Panc1 (cell line): ENCODE results near the gene CHTF8. TPM values are rescaled to one million over a fixed set of nuclear protein-coding genes. Genes with fewer than 3 reads are reported as not detected.

ENCODE experiments used
- ATAC-seq: fragments of 200-7000 bp; cut with Tn5 transposase; 2 replicates; pipeline ENCODE4 v1.9.1; 2020; ENCODE audit warnings: mild to moderate bottlenecking, moderate library complexity
- BruUV-seq: library from RNA; stranded (reverse); fragments of 400-500 nt; replicated peaks from 2 replicates; lab custom pipeline; 2021; lab: Mats Ljungman, UMichigan
- CTCF ChIA-PET: fragments of 300-600 bp; sonication (Branson Sonifier 250); formaldehyde crosslinking; loops from one replicate; lab custom pipeline; 2022; ENCODE audit warnings: antibody characterized with exemption; lab: Charles Lee
- POLR2A ChIA-PET: fragments of 300-600 bp; sonication (Branson Sonifier 250); formaldehyde crosslinking; loops from one replicate; lab custom pipeline; 2022; ENCODE audit warnings: antibody characterized with exemption; lab: Charles Lee
- DNase-seq: peaks from one replicate; pipeline ENCODE4 v3.0.0-alpha.2; 2010; ENCODE audit warnings: low read depth, low spot score
- H3K27ac ChIP-seq: 2 replicates; pipeline ENCODE4 v1.5.1; 2011; ENCODE audit warnings: mild to moderate bottlenecking, low read length, inconsistent platforms
- H3K27me3 ChIP-seq: fragments of 200-500 bp; sonication (Bioruptor generic); 2 replicates; pipeline ENCODE4 v1.6.0; 2014; ENCODE audit warnings: low read length, inconsistent platforms; ENCODE audit not compliant: control insufficient read depth, insufficient read depth
- H3K36me3 ChIP-seq: fragments of 200-500 bp; sonication (Bioruptor generic); 2 replicates; pipeline ENCODE4 v1.5.1; 2014; ENCODE audit warnings: inconsistent platforms, mild to moderate bottlenecking, low read length, moderate library complexity; ENCODE audit not compliant: control insufficient read depth, insufficient read depth
- H3K4me1 ChIP-seq: 2 replicates; pipeline ENCODE4 v1.5.1; 2011; ENCODE audit warnings: inconsistent platforms, mild to moderate bottlenecking, low read length, moderate library complexity; ENCODE audit not compliant: control insufficient read depth, insufficient read depth
- H3K4me3 ChIP-seq, 2 experiments: 2 replicates each; pipeline ENCODE4 v1.5.1; 2011 to 2012; ENCODE audit warnings: low read depth in 2 of 2, low read length in 2 of 2, mild to moderate bottlenecking in 2 of 2, inconsistent platforms in 1 of 2, moderate library complexity in 1 of 2
- H3K9me3 ChIP-seq: fragments of 200-500 bp; sonication (Bioruptor generic); 2 replicates; pipeline ENCODE4 v1.5.1; 2014; ENCODE audit warnings: low read depth, mild to moderate bottlenecking, inconsistent platforms, low read length, moderate library complexity; ENCODE audit not compliant: control insufficient read depth, insufficient read depth
- POLR2AphosphoS5 ChIP-seq: IDR thresholded peaks from 2 replicates; pipeline ENCODE4 v1.6.1; 2012; ENCODE audit warnings: mild to moderate bottlenecking, low read depth, low read length, moderate library complexity
- SIN3A ChIP-seq: IDR thresholded peaks from 2 replicates; pipeline ENCODE4 v1.6.1; 2012; ENCODE audit warnings: low read depth, mild to moderate bottlenecking, low read length, moderate library complexity, borderline replicate concordance; ENCODE audit not compliant: insufficient read depth
- TCF7L2 ChIP-seq: IDR thresholded peaks from 2 replicates; pipeline ENCODE4 v1.6.1; 2011; ENCODE audit warnings: mild to moderate bottlenecking, low read depth, low read length, inconsistent platforms
- in situ Hi-C: cut with HindIII; loops from 2 replicates; pipeline ENCODE4 v1.10.0; 2016; ENCODE audit warnings: low sequenced_read_pairs, low pct_unique_long_range_greater_than_20kb
- intact Hi-C: fragments of 100-400 bp; cut with micrococcal nuclease; formaldehyde crosslinking; loops from one replicate; pipeline ENCODE4 v1.10.0; 2022; ENCODE audit not compliant: unreplicated experiment
- total RNA-seq: library from RNA; stranded (reverse); gene quantifications from one replicate; pipeline ENCODE4 v1.2.1, GENCODE V29; 2021; ENCODE audit not compliant: unreplicated experiment
- TF ChIP-seq, protein P1 (sequence below): fragments of 450-650 bp; IDR thresholded peaks from 2 replicates; pipeline ENCODE4 v1.5.1; 2017; ENCODE audit warnings: mild to moderate bottlenecking
- TF ChIP-seq, protein P2 (sequence below), 2 experiments: IDR thresholded peaks; 2 replicates each; pipeline ENCODE4 v1.6.1; 2011 to 2012; ENCODE audit warnings: low read depth in 2 of 2, control low read depth in 1 of 2, low read length in 1 of 2, mild to moderate bottlenecking in 1 of 2, moderate library complexity in 1 of 2; ENCODE audit not compliant: insufficient read depth in 1 of 2

Gene CHTF8
- total RNA-seq, 1 experiment from 2014 or later, result 116 TPM

DNA sequence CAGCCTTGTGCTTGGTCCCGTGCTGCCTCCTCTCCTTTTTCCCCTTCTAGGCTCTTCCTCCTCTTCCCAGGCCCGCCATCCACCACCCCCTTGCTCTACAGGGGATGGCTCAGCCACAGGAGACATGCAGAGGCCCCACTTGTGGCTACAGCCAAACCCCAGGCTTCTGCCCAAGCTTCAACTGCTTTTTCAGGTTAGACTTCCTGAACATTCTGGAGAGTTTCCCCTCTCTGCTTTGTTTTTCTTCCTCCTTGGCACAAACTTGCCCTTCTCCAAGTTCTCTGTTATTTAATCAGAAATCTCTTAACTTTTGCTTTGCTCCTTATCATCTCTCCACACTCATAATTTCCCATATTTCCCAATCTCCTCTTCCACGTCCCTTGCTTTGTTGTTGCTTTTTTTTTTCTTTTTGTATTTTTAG, 45.2 kb downstream of the CHTF8 start:
- H3K4me3 ChIP-seq, result no peak overlapping the region
- intact Hi-C loops (no loop called here), in situ Hi-C loops (no loop called here)
- DNase-seq (no peak), ATAC-seq (no peak)
- ChIA-PET POLR2A (no interaction called here), CTCF (no interaction called here)
- no peaks in the 10 kb centered on the region for H3K36me3 ChIP-seq
- no TSS peak for BruUV-seq
- no peaks in the 10 kb centered on the region for H3K9me3 ChIP-seq
- no peaks in the 10 kb centered on the region for H3K27me3 ChIP-seq
- TF ChIP-seq POLR2AphosphoS5 (no peak), TCF7L2 (no peak)
- TF ChIP-seq, protein P1, sequence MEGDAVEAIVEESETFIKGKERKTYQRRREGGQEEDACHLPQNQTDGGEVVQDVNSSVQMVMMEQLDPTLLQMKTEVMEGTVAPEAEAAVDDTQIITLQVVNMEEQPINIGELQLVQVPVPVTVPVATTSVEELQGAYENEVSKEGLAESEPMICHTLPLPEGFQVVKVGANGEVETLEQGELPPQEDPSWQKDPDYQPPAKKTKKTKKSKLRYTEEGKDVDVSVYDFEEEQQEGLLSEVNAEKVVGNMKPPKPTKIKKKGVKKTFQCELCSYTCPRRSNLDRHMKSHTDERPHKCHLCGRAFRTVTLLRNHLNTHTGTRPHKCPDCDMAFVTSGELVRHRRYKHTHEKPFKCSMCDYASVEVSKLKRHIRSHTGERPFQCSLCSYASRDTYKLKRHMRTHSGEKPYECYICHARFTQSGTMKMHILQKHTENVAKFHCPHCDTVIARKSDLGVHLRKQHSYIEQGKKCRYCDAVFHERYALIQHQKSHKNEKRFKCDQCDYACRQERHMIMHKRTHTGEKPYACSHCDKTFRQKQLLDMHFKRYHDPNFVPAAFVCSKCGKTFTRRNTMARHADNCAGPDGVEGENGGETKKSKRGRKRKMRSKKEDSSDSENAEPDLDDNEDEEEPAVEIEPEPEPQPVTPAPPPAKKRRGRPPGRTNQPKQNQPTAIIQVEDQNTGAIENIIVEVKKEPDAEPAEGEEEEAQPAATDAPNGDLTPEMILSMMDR, result no peak
- H3K27ac ChIP-seq, result no peak overlapping the region
- H3K4me1 ChIP-seq, result peaks cover 13% of the 10 kb centered on the region; the same call in 1 of the 2 replicates

DNA sequence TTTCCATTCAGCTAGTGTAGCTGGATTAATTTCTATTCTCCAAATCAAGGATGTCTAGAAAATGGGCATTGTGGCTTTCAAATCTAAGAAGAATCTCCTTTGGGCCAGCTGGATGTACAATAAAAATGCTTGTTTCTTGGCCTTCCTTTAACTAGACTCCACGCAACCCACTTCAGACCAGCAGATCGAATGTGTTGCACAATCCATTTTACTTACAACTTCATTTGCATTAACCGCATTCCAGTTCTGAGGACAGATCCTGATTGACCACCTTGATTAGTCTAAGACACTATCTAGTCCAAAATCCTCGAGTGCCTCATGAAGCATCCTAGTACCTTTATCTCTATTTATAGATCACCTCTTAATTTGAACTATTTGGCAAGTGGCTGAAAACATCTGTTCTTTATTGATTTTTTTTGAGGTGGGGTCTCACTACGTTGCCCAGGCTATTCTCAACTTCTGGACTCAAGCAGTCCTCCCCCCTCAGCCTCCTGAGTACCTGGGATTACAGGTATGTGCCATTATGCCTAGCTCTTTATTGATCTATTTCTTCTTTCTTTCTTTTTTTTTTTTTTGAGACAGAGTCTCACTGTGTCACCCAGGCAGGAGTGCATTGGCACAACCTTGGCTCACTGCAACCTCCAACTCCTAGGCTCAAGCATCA, 47.2 kb downstream of the CHTF8 start:
- H3K27ac ChIP-seq, result no peak overlapping the region
- BruUV-seq, result no TSS peak
- POLR2A ChIA-PET, result interaction anchor here (0.7 kb wide), 1 partner anchor 16 kb away, joined by 5 read pairs; no protein-coding TSS in a partner anchor

DNA sequence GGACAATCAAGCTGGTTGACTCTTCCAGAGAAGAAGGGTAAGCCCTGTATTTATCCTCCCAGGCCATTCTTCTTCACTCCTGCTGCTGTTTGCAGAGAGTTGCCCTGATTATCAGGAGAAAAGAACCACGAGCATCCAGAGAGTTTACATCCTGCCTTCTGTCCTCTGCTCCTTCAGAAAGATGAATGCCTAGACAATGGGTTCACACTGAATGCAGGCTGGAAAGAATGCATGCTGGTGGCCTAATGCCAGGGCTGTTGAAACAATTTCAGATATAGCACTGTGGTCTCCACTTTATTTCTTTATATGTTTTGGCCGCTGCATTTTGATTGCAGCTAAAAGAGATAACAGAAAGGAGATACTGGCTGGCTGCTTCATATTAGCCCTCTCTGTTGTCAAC, 48.1 kb downstream of the CHTF8 start:
- peaks cover 5% of the 10 kb centered on the region; the same call in 1 of the 2 replicates for H3K4me1 ChIP-seq
- no peaks in the 10 kb centered on the region for H3K36me3 ChIP-seq
- H3K27ac ChIP-seq, result no peak overlapping the region
- H3K27me3 ChIP-seq, result no peaks in the 10 kb centered on the region
- no peaks in the 10 kb centered on the region for H3K9me3 ChIP-seq
- no TSS peak for BruUV-seq
- ATAC-seq (no peak), DNase-seq (no peak)
- ChIA-PET POLR2A (interaction anchor here (0.5 kb wide), 1 partner anchor 68 kb away, joined by 3 read pairs; no protein-coding TSS in a partner anchor), CTCF (no interaction called here)
- in situ Hi-C loops (no loop called here), intact Hi-C loops (no loop called here)
- H3K4me3 ChIP-seq, result no peak overlapping the region
- no peak for TF ChIP-seq POLR2AphosphoS5
- TF ChIP-seq, protein P2, sequence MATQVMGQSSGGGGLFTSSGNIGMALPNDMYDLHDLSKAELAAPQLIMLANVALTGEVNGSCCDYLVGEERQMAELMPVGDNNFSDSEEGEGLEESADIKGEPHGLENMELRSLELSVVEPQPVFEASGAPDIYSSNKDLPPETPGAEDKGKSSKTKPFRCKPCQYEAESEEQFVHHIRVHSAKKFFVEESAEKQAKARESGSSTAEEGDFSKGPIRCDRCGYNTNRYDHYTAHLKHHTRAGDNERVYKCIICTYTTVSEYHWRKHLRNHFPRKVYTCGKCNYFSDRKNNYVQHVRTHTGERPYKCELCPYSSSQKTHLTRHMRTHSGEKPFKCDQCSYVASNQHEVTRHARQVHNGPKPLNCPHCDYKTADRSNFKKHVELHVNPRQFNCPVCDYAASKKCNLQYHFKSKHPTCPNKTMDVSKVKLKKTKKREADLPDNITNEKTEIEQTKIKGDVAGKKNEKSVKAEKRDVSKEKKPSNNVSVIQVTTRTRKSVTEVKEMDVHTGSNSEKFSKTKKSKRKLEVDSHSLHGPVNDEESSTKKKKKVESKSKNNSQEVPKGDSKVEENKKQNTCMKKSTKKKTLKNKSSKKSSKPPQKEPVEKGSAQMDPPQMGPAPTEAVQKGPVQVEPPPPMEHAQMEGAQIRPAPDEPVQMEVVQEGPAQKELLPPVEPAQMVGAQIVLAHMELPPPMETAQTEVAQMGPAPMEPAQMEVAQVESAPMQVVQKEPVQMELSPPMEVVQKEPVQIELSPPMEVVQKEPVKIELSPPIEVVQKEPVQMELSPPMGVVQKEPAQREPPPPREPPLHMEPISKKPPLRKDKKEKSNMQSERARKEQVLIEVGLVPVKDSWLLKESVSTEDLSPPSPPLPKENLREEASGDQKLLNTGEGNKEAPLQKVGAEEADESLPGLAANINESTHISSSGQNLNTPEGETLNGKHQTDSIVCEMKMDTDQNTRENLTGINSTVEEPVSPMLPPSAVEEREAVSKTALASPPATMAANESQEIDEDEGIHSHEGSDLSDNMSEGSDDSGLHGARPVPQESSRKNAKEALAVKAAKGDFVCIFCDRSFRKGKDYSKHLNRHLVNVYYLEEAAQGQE (IDR thresholded peaks at IDR 0.05; ENCODE audit: insufficient read depth in 1 of 2, low read depth in 2 of 2, low read length in 1 of 2), result no peak
- no peak for TF ChIP-seq SIN3A
- no peak for TF ChIP-seq TCF7L2
- TF ChIP-seq, protein P1, result no peak

More for the DNA sequence above, 47.2 kb downstream of the CHTF8 start:
- intact Hi-C loops (no loop called here), in situ Hi-C loops (no loop called here)
- Histone ChIP-seq H3K4me1 (peaks cover 13% of the 10 kb centered on the region; the same call in 1 of the 2 replicates), H3K27me3 (no peaks in the 10 kb centered on the region), H3K36me3 (no peaks in the 10 kb centered on the region), H3K9me3 (no peaks in the 10 kb centered on the region), H3K4me3 (no peak overlapping the region)
- CTCF ChIA-PET, result no interaction called here
- ATAC-seq (no peak), DNase-seq (no peak)
- TF ChIP-seq SIN3A (no peak), POLR2AphosphoS5 (no peak)
- TF ChIP-seq, protein P1, result no peak
